ENCODE results near the gene ACTRT2. TPM values are rescaled to one million over a fixed set of nuclear protein-coding genes. Genes with fewer than 3 reads are reported as not detected.
A peak's percentile ranks its signal among the peaks of the same experiment; 100 is the strongest.

Gene ACTRT2
- total RNA-seq, 1 donor from 2014 or later, result not detected

DNA sequence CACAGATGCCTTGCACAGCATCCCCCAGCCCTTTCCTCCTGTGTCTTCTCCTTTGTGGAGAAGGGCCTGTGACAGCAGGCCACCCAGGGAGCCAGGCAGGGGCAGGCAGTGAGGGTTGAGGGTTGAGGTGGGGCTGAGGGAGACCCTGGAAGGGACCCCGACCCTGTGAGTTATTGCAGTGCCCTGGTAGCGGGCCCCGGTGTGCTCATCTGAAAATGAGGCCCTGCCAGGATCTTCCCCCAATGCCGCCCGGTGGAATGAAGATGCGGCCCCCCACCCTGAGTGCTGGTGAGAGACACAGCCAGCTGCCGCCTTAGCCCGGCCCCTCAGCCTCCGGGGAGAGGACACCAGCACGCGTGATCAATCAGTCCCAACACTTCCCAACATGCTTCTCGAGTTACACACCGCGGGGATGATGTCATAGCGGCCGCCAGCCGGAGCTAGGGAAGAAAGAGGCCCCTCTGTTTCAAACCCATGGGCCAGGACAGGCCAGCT lies 36.2 kb upstream of the ACTRT2 start:
- Histone ChIP-seq H3K27ac (no peak overlapping the region), H3K4me3 (no peak overlapping the region), H3K36me3 (no peaks in the 10 kb centered on the region), H3K4me1 (peaks cover 16 to 36% of the 10 kb centered on the region in 2 donors), H3K9me3 (no peaks in the 10 kb centered on the region), H3K27me3 (no peaks in the 10 kb centered on the region)
- peak; percentile 3 to 50 for DNase-seq (ENCODE audit: low spot score in 2 of 2)
- TF ChIP-seq CTCF (IDR thresholded peaks at IDR 0.05), result no peak
- intact Hi-C loops (cut with DNase I), result no loop called here

- no peak overlapping the region for H3K4me3 ChIP-seq
- no peaks in the 10 kb centered on the region for H3K36me3 ChIP-seq
- intact Hi-C loops (cut with DNase I), result no loop called here
- no peak overlapping the region for H3K27ac ChIP-seq
- H3K27me3 ChIP-seq, result no peaks in the 10 kb centered on the region
- H3K4me1 ChIP-seq, result peaks cover 9 to 28% of the 10 kb centered on the region in 2 donors
- no peak for DNase-seq (ENCODE audit: low spot score in 2 of 2)
- H3K9me3 ChIP-seq, result no peaks in the 10 kb centered on the region
- no peak for TF ChIP-seq CTCF (IDR thresholded peaks at IDR 0.05)
These were observed 35.3 kb upstream of the ACTRT2 start for GRCh38 chr1:2985694-2986548.

DNA sequence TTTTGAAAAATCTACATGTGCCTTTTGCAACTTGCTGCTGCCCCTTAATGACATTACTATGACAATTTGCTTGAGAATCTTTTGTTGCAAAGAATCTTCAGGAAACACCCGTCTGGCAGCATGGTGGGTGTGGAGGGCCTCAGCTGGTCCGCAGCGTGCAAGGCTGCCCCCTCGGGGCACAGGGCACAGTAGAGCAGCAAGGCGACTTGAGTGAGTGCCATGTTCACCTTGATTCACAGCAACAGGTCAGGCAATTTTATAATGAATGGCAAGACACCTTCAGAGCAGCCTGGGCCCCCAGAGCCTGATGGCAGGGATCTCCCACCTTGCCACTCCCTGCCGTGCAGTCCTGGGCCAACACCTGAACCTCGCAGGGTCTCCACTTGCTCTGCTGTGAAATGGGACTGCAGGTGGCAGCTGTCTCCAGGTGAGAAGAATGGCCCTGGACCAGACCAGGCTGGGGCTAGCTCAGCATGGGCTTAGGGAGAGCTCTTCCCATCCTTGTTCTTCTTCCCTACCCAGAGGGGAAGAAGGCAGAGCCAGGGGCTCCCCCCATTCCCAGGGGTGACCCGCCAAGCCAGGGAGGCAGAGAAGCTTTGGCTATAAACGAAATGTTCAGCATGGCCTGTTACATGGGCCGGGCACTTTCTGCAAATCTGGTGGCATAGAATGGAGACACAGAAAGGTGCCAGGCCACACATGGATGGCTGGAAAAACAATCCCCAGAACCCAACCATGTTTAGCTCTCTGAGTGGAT lies 34.5 kb upstream of the ACTRT2 start:
- Histone ChIP-seq H3K9me3 (no peaks in the 10 kb centered on the region), H3K27me3 (no peaks in the 10 kb centered on the region), H3K4me3 (no peak overlapping the region), H3K4me1 (peaks cover 9 to 26% of the 10 kb centered on the region in 2 donors), H3K27ac (no peak overlapping the region), H3K36me3 (no peaks in the 10 kb centered on the region)
- TF ChIP-seq CTCF (IDR thresholded peaks at IDR 0.05), result no peak
- DNase-seq (ENCODE audit: low spot score in 2 of 2), result peak in 1 of 2 donors; percentile 44
- intact Hi-C loops (cut with DNase I), result no loop called here

GRCh38 chr1:2987773-2988172 lies 33.5 kb upstream of the ACTRT2 start:
- H3K4me1 ChIP-seq, result peaks cover 7 to 16% of the 10 kb centered on the region in 2 donors
- H3K36me3 ChIP-seq, result no peaks in the 10 kb centered on the region
- H3K27me3 ChIP-seq, result no peaks in the 10 kb centered on the region
- no peak overlapping the region for H3K4me3 ChIP-seq
- TF ChIP-seq CTCF (IDR thresholded peaks at IDR 0.05), result no peak
- intact Hi-C loops (cut with DNase I), result no loop called here
- no peak overlapping the region for H3K27ac ChIP-seq
- H3K9me3 ChIP-seq, result no peaks in the 10 kb centered on the region
- peak in 1 of 2 donors; percentile 59 for DNase-seq (ENCODE audit: low spot score in 2 of 2)

DNA sequence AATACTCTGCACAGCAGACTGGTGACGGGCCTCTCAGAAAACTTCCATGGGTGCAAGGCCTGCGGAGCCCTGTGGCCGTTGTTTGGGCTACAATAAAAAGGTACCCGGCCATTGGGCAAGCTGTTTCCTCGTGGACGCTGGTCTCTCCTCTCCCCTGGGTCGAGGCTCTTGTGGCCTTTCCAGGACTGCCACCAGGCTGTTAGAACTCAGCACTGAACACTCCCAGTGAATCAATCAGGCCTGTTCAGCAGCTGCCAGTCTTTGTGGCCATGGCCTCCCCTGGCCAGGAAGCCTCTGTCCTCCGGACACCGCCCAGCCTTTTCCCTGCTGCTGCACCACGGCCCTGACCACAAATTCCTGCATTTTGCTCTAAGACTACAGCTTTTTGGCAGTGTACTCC lies 33.0 kb upstream of the ACTRT2 start:
- Histone ChIP-seq H3K27ac (peak overlapping the region in 1 of 2 donors; percentile 7), H3K27me3 (no peaks in the 10 kb centered on the region), H3K4me3 (no peak overlapping the region), H3K9me3 (no peaks in the 10 kb centered on the region), H3K4me1 (peaks cover 5 to 11% of the 10 kb centered on the region in 2 donors), H3K36me3 (no peaks in the 10 kb centered on the region)
- no peak for TF ChIP-seq CTCF (IDR thresholded peaks at IDR 0.05)
- DNase-seq (ENCODE audit: low spot score in 2 of 2), result no peak
- intact Hi-C loops (cut with DNase I), result no loop called here

Data from ascending aorta (tissue), 2 donors.